GM18867 (cell line): ENCODE results near the gene FBXL2.
"Not testable (repeated sequence)": the region's sequence is repeated elsewhere in the genome, so short reads cannot be mapped to it uniquely, and the experiment has no call there.

Experiments
- ATAC-seq: cut with Tn5 transposase; IDR thresholded peaks from one replicate; pipeline ENCODE4 v1.9.1; 2021; ENCODE audit warnings: mild to moderate bottlenecking, moderate library complexity; ENCODE audit not compliant: unreplicated experiment

The FBXL2 gene

DNA sequence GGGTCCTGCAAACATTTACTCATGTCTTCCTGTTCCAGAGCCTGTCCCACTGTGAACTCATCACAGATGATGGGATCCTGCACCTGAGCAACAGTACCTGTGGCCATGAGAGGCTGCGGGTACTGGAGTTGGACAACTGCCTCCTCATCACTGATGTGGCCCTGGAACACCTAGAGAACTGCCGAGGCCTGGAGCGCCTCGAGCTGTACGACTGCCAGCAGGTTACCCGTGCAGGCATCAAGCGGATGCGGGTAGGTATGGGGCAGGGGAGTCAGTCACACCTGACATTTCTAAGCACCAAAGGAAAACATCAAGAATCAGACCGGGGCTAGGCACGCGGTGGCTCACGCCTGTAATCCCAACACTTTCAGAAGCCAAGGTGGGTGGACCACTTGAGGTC is 106.7 kb downstream of the FBXL2 start:
- ATAC-seq, result no peak

DNA sequence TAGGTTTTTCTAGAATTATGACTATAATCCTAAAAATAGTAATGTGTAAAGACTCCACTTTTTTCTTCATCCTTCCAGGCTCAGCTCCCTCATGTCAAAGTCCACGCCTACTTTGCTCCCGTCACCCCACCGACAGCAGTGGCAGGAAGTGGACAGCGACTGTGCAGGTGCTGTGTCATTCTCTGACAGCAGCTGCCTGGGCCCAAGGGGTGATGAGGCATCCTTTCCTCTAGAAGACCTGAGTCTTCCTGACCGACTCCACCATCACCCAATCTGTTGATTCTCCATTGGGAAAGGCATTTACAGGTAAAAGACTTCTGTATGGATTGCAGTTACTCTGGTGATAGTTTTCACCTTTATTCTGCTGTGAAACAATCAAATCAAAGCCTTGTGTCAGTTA is 108.2 kb downstream of the FBXL2 start:
- no peak for ATAC-seq

DNA sequence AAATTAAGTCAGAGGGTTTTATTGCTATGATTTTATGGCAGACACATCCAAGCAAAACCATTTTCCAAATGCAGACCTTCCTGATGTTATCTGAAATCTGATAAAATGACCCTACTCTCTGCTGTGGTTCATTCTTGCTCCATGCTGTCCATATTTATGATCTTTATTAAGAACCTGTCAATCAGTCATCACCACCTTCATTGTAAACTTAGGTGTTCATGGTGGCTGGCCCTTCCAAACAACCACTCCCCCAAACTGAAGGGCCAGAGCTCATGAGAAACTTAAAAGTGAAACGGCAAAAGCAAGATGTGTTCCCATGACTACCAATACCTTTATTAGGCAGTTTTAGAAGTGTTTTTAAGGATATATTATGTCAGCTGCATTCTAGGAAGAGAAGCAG is 109.4 kb downstream of the FBXL2 start:
- no peak for ATAC-seq

DNA sequence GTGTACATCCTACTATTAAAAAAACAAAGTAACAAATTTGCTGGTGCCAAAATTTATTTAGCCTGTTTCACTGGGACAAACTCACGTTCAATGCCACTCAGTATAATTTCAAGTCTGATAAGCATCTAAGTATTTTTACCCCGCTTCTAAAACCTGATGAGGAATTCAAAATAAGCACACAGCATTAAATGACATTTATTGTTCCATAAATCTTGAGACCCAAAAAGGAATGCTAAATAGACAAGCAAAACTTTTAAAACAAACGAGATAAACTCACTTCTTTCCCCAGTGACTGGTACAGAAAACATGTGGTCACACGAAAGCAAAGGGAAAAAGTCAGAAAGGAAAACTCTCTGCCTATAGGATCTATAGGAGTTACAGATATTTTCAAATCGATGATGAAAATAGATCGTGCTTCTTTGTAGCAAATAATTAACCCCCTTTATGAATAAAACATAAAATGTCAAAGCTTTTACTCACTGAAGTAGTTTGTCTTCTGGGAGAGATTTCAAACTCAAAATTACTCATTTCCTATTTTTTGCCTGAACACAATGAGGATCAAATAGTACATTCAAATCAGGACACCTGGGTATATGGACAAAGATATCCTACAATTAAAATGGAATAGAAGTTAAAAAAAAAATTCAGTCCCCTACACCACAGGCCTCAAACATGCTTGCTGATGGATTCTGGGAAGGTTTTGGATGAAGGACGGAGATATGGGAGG is 111.3 kb downstream of the FBXL2 start:
- no peak for ATAC-seq

DNA sequence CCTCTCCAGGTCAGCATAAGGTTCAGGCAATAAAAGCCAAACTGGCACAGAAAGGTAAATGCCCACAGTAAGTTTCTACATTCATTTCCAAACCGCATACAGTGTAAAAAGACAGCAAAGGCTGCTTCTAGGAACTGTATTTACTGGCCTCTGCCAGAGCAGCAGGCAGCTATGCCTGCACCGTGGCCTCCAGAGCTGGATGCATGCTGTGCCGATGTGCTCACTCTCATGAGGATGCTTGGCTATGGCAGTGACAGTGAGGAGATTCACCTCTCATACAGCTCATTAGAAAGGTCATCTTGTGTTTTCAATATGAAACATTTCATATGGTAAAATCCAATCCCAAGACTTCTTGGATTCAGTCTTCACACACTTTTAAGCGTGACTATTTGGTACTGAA is 112.7 kb downstream of the FBXL2 start:
- ATAC-seq, result no peak

DNA sequence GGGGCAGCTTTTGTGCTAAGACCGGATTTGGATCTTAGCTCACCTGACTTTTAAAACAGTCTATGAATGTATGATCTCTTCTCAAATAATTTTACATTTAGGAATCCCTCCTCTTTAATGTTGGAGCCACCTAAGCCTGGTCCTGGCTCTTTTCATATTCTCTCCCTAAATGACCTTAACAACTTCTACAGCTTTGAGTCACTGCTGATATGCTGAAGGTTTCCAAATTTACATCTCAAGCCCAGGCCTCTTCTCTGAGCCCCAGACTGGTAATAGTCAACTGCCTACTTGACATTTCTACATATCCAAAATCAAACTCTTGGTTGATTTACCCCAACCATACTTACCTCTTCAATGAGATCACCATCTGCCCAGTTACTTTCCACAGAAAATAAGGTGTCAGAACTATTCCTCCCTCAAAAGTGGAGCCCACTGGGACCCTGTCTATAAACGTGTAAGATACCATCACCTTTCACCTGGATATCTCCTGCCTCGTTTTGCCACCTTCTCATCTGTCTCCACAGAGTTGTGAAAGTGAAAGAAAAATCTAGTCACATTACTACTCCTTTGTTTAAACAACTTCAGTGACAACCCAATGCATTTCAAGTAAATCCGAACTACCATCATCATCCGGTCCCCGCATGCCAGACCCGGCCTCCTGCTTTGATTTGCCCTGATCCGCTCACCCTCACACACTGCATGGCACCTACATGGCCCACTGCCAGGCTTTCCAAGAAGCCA is 114.2 kb downstream of the FBXL2 start:
- ATAC-seq, result no peak

DNA sequence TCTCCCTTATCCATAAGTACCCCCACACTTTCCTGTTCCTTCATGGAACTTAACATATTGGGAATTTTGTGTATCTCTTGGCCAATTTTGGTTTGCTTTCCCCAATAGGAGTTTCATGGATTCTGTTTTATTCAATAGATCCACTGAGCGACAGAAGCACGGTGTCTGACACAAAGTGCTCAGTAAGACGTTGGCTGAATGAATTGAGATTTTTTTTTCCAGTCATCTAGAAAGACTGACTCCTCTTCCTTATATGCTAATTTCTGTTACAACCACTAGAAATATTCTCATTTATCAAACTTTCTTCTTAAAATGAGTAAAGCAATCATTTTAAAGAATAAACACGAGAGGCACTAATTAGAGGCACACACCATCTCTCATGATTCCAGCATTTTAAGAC is 114.9 kb downstream of the FBXL2 start:
- no peak for ATAC-seq

DNA sequence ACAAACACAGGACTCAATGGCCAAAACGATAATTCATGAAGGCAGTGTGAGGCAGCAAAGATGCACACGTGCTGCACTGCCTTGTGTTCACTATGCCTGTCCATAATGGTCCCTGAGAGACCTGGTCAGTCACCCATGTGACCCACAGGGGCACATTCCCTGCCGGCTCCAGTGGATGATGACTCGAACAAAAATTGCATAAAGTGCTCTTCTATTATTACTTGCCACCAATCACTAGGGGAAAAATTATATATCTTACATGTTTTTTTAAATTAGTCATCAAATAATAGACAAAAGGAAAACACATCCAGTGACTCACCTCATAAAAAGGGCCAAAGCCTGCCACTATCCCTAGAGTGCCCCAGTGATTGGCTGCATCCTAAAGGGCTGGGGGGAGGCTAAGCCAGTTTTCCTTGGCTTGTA is 115.5 kb downstream of the FBXL2 start:
- ATAC-seq, result no peak

DNA sequence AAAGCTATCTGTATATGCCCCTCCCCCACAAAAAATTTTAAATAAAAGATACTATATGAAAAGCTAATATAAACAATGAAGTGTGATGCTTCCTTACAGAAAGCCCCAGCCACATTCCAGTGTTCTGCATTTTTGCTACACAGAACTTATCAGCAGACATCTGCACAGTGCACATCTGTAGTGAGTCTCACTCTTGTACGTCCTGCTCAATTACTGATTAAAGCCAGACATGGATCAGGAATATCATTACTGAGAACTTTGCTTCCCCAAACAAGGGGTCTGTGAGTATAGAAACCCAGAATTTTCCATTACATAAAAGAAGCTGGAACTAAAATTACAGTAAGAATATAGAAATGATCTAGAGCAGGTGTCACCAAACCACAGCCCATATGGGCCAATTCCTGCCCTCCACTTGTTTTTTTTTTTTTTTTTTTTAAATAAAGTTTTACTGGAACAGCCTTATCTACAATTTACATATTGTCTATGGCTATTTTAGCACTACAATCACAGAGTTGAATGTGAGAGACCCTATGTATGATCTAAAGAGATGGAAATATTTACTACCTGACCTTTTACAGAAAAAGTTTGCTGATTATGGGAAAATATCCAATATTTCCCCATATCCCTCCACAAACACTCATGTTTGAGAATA is 117.3 kb downstream of the FBXL2 start:
- ATAC-seq, result no peak

DNA sequence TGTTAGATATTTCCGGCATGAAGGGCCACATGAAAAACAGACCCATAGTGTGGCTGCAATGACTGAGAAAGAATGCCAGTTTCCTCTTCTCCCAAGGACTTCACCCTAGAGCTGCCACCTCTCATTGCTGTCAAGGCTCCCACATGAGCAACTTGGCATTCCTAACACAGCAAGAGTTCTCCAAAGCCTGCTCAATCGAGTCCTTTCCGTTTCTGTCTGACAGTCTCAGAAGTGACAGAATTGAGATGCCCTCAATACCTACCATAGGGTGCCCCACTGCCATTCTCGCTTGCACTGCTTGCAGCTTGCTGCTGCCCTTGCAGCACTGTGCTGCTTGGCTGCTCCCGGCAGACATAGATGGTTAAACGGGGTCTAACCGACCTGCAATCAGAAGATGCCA is 118.7 kb downstream of the FBXL2 start:
- no peak for ATAC-seq

DNA sequence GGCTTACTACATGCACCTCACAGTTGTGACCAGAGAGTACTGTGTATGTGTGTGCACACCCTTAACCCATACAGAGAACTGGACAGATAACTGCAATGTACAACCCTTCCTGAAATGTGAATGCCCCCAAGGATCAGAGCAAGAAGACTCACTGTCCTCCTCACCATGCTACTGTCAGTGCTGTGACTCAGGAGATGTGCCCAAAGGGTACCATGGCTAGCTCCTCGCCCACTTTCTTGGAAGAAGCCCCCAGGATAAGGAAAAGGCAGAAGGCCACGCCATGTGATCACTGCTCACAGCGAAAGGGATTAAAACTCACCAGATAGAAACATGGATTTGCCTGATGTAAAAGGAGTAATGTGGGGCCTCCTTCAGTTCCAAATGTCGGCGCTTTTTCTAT is 121.2 kb downstream of the FBXL2 start:
- ATAC-seq, result no peak

DNA sequence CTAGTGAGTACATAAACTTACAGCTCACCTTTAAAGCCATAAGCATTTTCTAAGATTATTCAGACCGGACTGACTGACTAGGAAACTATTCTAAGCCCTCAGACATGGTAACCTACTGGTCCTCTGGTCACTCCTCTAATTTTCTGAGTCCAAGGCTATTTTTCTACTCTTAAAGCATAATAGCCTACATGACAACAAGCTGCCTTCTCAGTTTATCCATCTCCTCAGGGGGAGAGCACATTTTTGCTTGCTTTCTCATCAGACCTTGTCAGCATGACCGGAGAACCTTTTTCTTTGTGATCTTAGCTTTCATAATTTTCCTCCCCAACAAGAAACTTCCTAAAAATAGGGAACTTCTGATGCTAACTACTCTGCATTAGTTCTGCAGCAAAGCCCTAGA is 124.5 kb downstream of the FBXL2 start:
- no peak for ATAC-seq

DNA sequence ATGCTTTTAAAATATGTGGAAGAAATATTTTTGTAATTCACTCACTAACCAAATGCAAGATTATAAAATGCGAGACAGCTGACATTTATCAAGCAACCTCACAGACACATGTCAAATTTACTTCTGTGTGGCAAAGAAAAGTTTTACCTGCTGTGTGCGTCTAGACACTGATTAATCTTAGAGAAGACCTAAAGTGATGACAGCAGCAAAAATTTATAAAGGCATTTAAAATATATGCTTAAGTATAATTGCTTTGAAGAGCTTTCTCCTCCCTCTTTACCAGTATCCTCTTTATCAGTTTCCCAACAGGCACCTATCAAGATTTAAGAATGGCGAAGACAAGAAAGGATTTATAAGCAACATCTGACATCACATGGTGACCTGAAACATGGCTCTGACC is 125.7 kb downstream of the FBXL2 start:
- no peak for ATAC-seq

DNA sequence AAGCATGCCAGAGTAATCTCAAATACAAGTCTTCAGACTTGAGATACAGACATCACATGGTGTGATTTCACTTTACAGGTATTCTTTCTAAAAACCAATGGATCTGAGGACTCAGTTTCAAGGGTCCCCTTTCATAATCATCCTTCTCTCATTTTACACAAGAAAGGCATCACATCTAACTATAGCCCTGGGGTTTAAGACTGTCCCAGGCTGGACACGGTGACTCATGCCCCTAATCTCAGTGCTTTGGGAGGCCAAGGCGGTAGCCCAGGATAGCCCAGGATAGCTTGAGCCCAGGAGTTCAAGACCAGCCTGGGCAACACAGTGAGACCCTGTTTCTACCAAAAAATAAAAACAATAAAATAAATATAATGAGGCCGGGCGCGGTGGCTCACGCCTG is 126.5 kb downstream of the FBXL2 start:
- ATAC-seq, result no peak

DNA sequence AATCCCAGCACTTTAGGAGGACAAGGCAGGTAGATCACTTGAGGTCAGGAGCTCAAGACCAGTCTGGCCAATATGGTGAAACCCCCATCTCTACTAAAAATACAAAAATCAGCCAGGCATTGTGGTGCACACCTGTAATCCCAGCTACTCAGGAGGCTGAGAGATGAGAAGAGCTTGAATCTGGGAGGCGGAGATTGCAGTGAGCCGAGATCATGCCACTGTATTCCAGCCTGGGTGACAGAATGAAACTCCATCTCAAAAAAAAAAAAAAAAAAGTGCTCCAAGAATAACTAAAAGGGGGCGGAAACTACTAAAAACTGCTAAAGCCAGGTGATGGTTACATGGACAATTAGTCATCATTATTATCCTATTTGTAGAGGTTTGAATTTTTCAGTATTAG is 133.6 kb downstream of the FBXL2 start:
- ATAC-seq, result not testable (repeated sequence)

DNA sequence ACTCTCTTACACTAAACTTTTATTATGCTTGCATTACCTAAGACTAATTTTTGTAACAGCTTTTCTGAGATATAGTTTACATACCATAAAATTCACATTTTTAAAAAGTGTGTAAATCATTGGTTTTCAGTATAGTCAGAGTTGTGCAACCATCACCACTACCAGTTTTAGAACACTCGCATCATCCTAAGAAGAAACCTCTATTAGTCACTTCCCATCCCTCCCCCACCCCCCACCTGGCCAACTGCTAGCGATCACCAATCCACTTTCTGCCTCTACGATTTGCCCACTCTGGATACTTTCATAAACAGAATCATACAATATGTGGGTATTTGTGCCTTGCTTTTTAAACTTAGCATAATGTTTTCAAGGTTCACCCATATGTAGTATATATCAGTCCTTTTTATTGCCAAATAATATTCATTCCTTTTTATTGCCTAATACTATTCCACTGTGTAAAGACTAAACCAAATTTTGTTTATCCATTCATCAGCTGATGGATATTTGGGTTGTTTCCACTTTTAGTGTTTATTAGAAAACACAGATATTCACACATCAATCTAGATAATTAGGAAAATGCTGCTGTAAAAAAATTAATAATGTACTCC is 139.9 kb downstream of the FBXL2 start:
- no peak for ATAC-seq

DNA sequence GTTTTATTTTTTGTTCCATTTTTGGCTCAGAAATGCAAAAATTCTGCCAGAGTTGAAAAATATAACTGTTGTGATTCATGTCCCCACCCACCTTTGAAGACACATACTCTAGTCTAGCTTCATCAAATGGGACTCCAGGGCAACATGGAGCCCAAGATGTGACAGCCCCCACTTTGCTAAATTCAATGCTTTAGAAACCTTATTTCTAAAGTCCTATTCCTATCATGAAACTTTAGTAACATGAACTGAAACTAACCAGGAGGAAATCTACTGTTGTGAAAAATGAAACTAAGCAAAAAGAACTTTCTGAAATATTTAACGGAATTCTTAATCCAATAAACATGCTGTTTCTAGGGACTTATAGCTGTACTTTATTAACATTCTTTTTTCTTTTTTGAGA is 142.7 kb downstream of the FBXL2 start:
- no peak for ATAC-seq

DNA sequence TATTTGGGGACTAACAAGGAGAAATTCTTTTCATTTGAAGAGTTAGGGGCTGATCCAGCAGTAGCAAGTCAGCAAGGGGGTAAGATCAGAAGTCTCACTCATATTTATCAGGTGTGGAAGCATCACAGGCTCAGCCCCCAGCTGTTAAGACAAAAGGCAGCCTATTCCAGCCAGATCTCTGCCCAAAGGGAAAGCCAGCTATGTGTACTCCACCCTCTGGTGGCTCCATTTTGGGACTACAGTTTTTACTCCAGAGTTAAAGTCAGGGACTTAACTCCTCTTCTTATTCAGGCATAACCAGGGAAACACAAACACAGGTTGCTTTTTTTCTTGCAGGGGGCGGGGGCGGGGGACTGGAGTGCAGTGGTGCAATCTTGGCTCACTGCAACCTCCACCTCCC is 143.7 kb downstream of the FBXL2 start:
- ATAC-seq, result no peak

DNA sequence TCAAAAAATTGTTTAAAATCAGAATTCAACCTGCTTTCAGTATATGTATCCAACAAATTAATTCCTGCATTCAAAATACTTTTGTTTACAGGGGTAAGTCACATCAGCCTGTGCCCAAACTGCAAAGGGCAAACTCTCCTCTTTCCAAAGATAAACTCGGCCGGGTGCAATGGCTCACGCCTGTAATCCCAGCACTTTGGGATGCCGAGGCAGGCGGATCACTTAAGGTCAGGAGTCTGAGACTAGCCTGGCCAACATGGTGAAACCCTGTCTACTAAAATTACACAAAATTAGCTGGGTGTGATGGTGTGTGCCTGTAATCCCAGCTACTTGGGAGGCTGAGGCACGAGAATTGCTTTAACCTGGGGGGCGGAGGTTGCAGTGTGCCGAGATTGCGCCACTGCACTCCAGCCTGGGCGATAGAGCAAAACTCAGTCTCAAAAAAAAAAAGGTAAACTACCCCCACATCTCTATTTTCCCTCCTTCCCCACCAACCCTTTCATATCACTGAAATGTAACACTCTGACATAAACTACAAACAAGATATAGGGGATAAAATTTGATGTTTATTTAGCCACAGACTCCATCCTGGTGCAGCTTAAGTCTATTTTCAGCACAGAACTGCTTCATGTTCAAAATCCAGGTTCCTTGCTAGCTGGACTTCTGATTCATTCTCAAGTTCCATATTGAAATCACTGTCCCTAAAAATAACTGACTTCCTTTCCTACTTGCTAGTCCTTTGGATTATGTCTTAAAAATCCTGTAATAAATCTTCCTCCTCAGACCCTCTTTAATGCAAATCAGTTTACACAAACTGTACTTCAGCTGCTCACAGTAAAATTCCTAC is 147.6 kb downstream of the FBXL2 start:
- ATAC-seq, result no peak

DNA sequence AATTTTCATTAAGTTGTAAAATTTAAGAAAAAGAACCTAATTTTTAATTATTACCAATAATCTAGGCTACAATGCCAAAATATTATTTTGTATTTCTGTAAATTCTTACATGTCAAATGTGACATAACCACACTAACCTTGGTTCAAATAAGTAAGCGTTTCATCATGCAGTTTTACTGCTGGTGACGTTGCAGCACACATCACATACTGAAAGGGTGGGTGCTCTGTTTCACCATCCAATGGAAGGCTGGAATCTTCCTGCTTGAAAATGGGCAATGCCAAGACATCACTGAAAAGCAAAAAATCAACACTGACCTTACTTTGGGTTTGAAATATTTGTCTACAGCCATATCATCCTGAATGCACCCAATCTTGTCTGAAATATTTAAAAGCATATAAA is 148.2 kb downstream of the FBXL2 start:
- ATAC-seq, result no peak

DNA sequence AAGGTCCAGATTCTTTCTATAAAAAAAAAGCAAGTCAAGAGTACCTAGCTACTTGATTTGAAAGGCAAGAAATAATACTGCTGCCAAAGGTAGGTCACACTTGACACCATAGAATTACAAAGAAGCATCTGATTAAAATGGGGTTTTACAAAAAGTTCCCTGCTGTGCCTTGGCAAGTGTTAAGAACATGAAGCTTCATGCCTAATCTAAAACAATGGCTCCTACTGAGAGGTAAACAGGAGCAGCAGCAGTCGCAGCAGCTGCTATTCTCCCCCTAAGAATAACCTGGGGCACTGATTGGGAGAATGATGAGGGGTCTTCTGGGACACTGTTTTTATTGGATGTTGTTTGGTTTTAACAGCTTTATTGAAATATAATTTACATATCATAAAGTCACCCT is 148.8 kb downstream of the FBXL2 start:
- no peak for ATAC-seq
